ENCODE measurements around the gene PSMB1. TPM values are rescaled to one million over a fixed set of nuclear protein-coding genes. Genes with fewer than 3 reads are reported as not detected.

PSMB1 gene
- total RNA-seq, 1 experiment from 2014 or later = 282 TPM

GRCh38 chr6:170489836-170490235 lies 63.3 kb downstream of the PSMB1 start:
- ATAC-seq = no peak
- Histone ChIP-seq H3K27ac (ENCODE audit: low read depth, low read length) (no peak overlapping the region), H3K27me3 (ENCODE audit: insufficient read depth, low read length) (peaks cover 11% of the 10 kb centered on the region; the same call in 1 of the 2 replicates), H4K20me1 (ENCODE audit: insufficient read depth) (no peaks in the 10 kb centered on the region), H3K9ac (ENCODE audit: low read length) (no peak overlapping the region), H3K79me2 (ENCODE audit: insufficient read depth, low read length) (no peaks in the 10 kb centered on the region), H3K4me2 (ENCODE audit: low read length) (no peak overlapping the region), H2AFZ (ENCODE audit: low read depth, low read length, poor library complexity, severe bottlenecking) (no peak overlapping the region), H3K4me3 (replicated peaks in 1 of 2; ENCODE audit: low read depth in 1 of 2, low read length in 2 of 2) (no peak overlapping the region), H3K4me1 (ENCODE audit: control insufficient read depth in 1 of 2, insufficient read depth in 2 of 2, low read length in 2 of 2) (no peaks in the 10 kb centered on the region), H3K9me3 (ENCODE audit: control insufficient read depth in 1 of 2, insufficient read depth in 1 of 2, low read depth in 1 of 2, low read length in 2 of 2) (no peaks in the 10 kb centered on the region), H3K36me3 (ENCODE audit: control insufficient read depth in 1 of 2, insufficient read depth in 2 of 2, low read length in 2 of 2) (no peaks in the 10 kb centered on the region), H3K9me2 (ENCODE audit: insufficient read depth) (no peaks in the 10 kb centered on the region)
- intact Hi-C loops (cut with micrococcal nuclease) = no loop called here
- ChIA-PET CTCF (no interaction called here), POLR2A (no interaction called here), RAD21 (ENCODE audit: low non-redundant PET in 1 of 2, low total read pairs in 2 of 2, uncharacterized antibody in 2 of 2, unreplicated experiment in 2 of 2) (no interaction called here)
- BruUV-seq (replicated peaks) = no TSS peak
- TF ChIP-seq ZNF274 (IDR thresholded peaks at IDR 0.05; ENCODE audit: low read depth, low read length) (no peak), SIN3A (IDR thresholded peaks at IDR 0.05; ENCODE audit: low read depth) (no peak), EZH2 (IDR thresholded peaks at IDR 0.05) (no peak), RAD21 (IDR thresholded peaks at IDR 0.05; ENCODE audit: low read depth) (no peak), JUND (IDR thresholded peaks at IDR 0.05) (no peak)
- DNase-seq (ENCODE audit: low read depth, low spot score) = no peak

- H3K9ac ChIP-seq (ENCODE audit: low read length) = no peak overlapping the region
- RAD21 ChIA-PET (ENCODE audit: low non-redundant PET in 1 of 2, low total read pairs in 2 of 2, uncharacterized antibody in 2 of 2, unreplicated experiment in 2 of 2) = no interaction called here
- intact Hi-C loops (cut with micrococcal nuclease) = no loop called here
- H3K4me2 ChIP-seq (ENCODE audit: low read length) = no peak overlapping the region
- POLR2A ChIA-PET = no interaction called here
- H4K20me1 ChIP-seq (ENCODE audit: insufficient read depth) = no peaks in the 10 kb centered on the region
- DNase-seq (ENCODE audit: low read depth, low spot score) (no peak), ATAC-seq (no peak)
- no peaks in the 10 kb centered on the region for H3K36me3 ChIP-seq (ENCODE audit: control insufficient read depth in 1 of 2, insufficient read depth in 2 of 2, low read length in 2 of 2)
- no peak overlapping the region for H3K4me3 ChIP-seq (replicated peaks in 1 of 2; ENCODE audit: low read depth in 1 of 2, low read length in 2 of 2)
- H2AFZ ChIP-seq (ENCODE audit: low read depth, low read length, poor library complexity, severe bottlenecking) = no peak overlapping the region
- H3K27me3 ChIP-seq (ENCODE audit: insufficient read depth, low read length) = 0 out of 2 replicates have a peak, but pooled peaks cover 4% of the 10 kb centered on the region
- H3K79me2 ChIP-seq (ENCODE audit: insufficient read depth, low read length) = no peaks in the 10 kb centered on the region
- H3K9me3 ChIP-seq (ENCODE audit: control insufficient read depth in 1 of 2, insufficient read depth in 1 of 2, low read depth in 1 of 2, low read length in 2 of 2) = no peaks in the 10 kb centered on the region
- CTCF ChIA-PET = no interaction called here
- no TSS peak for BruUV-seq (replicated peaks)
- H3K9me2 ChIP-seq (ENCODE audit: insufficient read depth) = no peaks in the 10 kb centered on the region
- no peaks in the 10 kb centered on the region for H3K4me1 ChIP-seq (ENCODE audit: control insufficient read depth in 1 of 2, insufficient read depth in 2 of 2, low read length in 2 of 2)
- no peak overlapping the region for H3K27ac ChIP-seq (ENCODE audit: low read depth, low read length)
- TF ChIP-seq SIN3A (IDR thresholded peaks at IDR 0.05; ENCODE audit: low read depth) = no peak
- TF ChIP-seq MAX (IDR thresholded peaks at IDR 0.05) = no peak
- no peak for TF ChIP-seq JUND (IDR thresholded peaks at IDR 0.05)
- no peak for TF ChIP-seq SP1 (IDR thresholded peaks at IDR 0.05; ENCODE audit: low read depth)
- no peak for TF ChIP-seq EZH2phosphoT487 (IDR thresholded peaks at IDR 0.05; ENCODE audit: borderline replicate concordance)
- no peak for TF ChIP-seq EGR1 (IDR thresholded peaks at IDR 0.05; ENCODE audit: low read depth)
- TF ChIP-seq TCF7L2 (IDR thresholded peaks at IDR 0.05; ENCODE audit: borderline replicate concordance, extremely low read depth, insufficient read depth, insufficient read length) = no peak
- TF ChIP-seq ZBTB33 (IDR thresholded peaks at IDR 0.05; ENCODE audit: extremely low read depth, insufficient replicate concordance, low read length) = no peak
- no peak for TF ChIP-seq RAD21 (IDR thresholded peaks at IDR 0.05; ENCODE audit: low read depth)
- no peak for TF ChIP-seq YY1 (IDR thresholded peaks at IDR 0.05; ENCODE audit: extremely low read depth, insufficient replicate concordance, low read depth, low read length)
- TF ChIP-seq ATF3 (IDR thresholded peaks at IDR 0.05) = no peak
- TF ChIP-seq CBX3 (IDR thresholded peaks at IDR 0.05; ENCODE audit: low read depth) = no peak
- no peak for TF ChIP-seq REST (IDR thresholded peaks at IDR 0.05; ENCODE audit: low read depth)
Measured at GRCh38 chr6:170487707-170488329, 65.3 kb downstream of the PSMB1 start.

Data from HCT116 (cell line).